PC-3 (cell line): ENCODE data around the gene GRIN2C. TPM values are rescaled to one million over a fixed set of nuclear protein-coding genes. Genes with fewer than 3 reads are reported as not detected.

ENCODE experiments used
- ATAC-seq: fragments of 200-7000 bp; cut with Tn5 transposase; 2 replicates; pipeline ENCODE4 v1.9.1; 2020; ENCODE audit warnings: mild to moderate bottlenecking, moderate library complexity
- BruUV-seq: library from RNA; stranded (reverse); fragments of 400-500 nt; replicated peaks from 2 replicates; lab custom pipeline; 2021; lab: Mats Ljungman, UMichigan
- CTCF ChIA-PET: fragments of 300-600 bp; sonication (Branson Sonifier 250); formaldehyde crosslinking; loops from one replicate; lab custom pipeline; 2022; ENCODE audit warnings: antibody characterized with exemption; lab: Charles Lee
- POLR2A ChIA-PET: fragments of 300-600 bp; sonication (Branson Sonifier 250); formaldehyde crosslinking; loops from one replicate; lab custom pipeline; 2022; ENCODE audit warnings: antibody characterized with exemption; ENCODE audit not compliant: unreplicated experiment; lab: Charles Lee
- DNase-seq: peaks from one replicate; pipeline ENCODE4 v3.0.0-alpha.2; 2015
- H2AFZ ChIP-seq: fragments of 300-600 bp; sonication (generic); 2 replicates; pipeline ENCODE4 v1.6.0; 2016; ENCODE audit warnings: antibody characterized with exemption, low read length
- H3F3A ChIP-seq: fragments of 300-600 bp; sonication (generic); one replicate; pipeline ENCODE4 v1.6.0; 2017; ENCODE audit warnings: antibody characterized with exemption, low read length, control low read depth, mild to moderate bottlenecking; ENCODE audit not compliant: unreplicated experiment
- H3K27ac ChIP-seq: fragments of 300-600 bp; sonication (generic); 2 replicates; pipeline ENCODE4 v1.5.1; 2016; ENCODE audit warnings: mild to moderate bottlenecking, low read length
- H3K27me3 ChIP-seq: fragments of 300-600 bp; sonication (generic); 2 replicates; pipeline ENCODE4 v1.6.1; 2016; ENCODE audit warnings: low read length, mixed read lengths
- H3K36me3 ChIP-seq: fragments of 300-600 bp; sonication (generic); 2 replicates; pipeline ENCODE4 v1.6.1; 2016; ENCODE audit warnings: low read depth, mixed run types, low read length, mixed read lengths
- H3K4me1 ChIP-seq: fragments of 300-600 bp; sonication (generic); 2 replicates; pipeline ENCODE4 v1.5.1; 2016; ENCODE audit warnings: low read length; ENCODE audit not compliant: insufficient read depth
- H3K4me2 ChIP-seq: fragments of 300-600 bp; sonication (generic); 2 replicates; pipeline ENCODE4 v1.6.0; 2016; ENCODE audit warnings: low read length
- H3K4me3 ChIP-seq: fragments of 300-600 bp; sonication (generic); 2 replicates; pipeline ENCODE4 v1.5.1; 2016; ENCODE audit warnings: mild to moderate bottlenecking, low read length, mixed read lengths
- H3K79me2 ChIP-seq: fragments of 300-600 bp; sonication (generic); 2 replicates; pipeline ENCODE4 v1.6.1; 2017; ENCODE audit warnings: low read length, mixed read lengths
- H3K9ac ChIP-seq: fragments of 300-600 bp; sonication (generic); 2 replicates; pipeline ENCODE4 v1.6.0; 2016; ENCODE audit warnings: mild to moderate bottlenecking, low read length
- H3K9me2 ChIP-seq: fragments of 300-600 bp; sonication (generic); replicated peaks from 2 replicates; pipeline ENCODE4 v1.6.1; 2016; ENCODE audit warnings: mixed run types, low read length, mixed read lengths
- H3K9me3 ChIP-seq: fragments of 300-600 bp; sonication (generic); 2 replicates; pipeline ENCODE4 v1.6.1; 2016; ENCODE audit warnings: low read length, mixed read lengths
- H4K20me1 ChIP-seq: fragments of 300-600 bp; sonication (generic); 2 replicates; pipeline ENCODE4 v1.6.1; 2016; ENCODE audit warnings: low read length, mixed read lengths
- EZH2 ChIP-seq: fragments of 300-600 bp; sonication (generic); IDR thresholded peaks from one replicate; pipeline ENCODE4 v1.6.1; 2017; ENCODE audit warnings: antibody characterized with exemption, mild to moderate bottlenecking, low read length; ENCODE audit not compliant: unreplicated experiment
- EZH2phosphoT487 ChIP-seq: fragments of 300-600 bp; sonication (generic); IDR thresholded peaks from 2 replicates; pipeline ENCODE4 v1.6.1; 2018; ENCODE audit warnings: mild to moderate bottlenecking, antibody characterized with exemption, low read length, borderline replicate concordance
- intact Hi-C: fragments of 100-400 bp; cut with micrococcal nuclease; formaldehyde crosslinking; loops from 2 replicates; pipeline ENCODE4 v1.9.0; 2023
- total RNA-seq: library from RNA; depleted of rRNA; stranded (reverse); fragments of >200 nt; gene quantifications from 2 replicates; pipeline ENCODE4 v1.2.3, GENCODE V29; 2014
- TF ChIP-seq, protein P1 (sequence below): fragments of 300-600 bp; sonication (generic); conservative IDR thresholded peaks from 2 replicates; pipeline ENCODE4 v1.5.1; 2017; ENCODE audit warnings: antibody characterized with exemption, low read depth, mild to moderate bottlenecking, low read length

The GRIN2C gene
- total RNA-seq, 1 experiment from 2014 or later: 0.04 TPM

- Histone ChIP-seq H2AFZ (no peak overlapping the region), H3K9ac (no peak overlapping the region), H3K27ac (no peak overlapping the region), H3K4me2 (no peak overlapping the region), H3K9me2 (no peaks in the 10 kb centered on the region), H3K4me3 (no peak overlapping the region), H3K4me1 (no peaks in the 10 kb centered on the region), H3K79me2 (no peaks in the 10 kb centered on the region), H3F3A (no peaks in the 10 kb centered on the region), H3K36me3 (no peaks in the 10 kb centered on the region), H3K27me3 (peaks cover 4% of the 10 kb centered on the region; the same call in 1 of the 2 replicates), H4K20me1 (no peaks in the 10 kb centered on the region), H3K9me3 (no peaks in the 10 kb centered on the region)
- ATAC-seq (no peak), DNase-seq (no peak)
- POLR2A ChIA-PET: interaction anchor here (0.7 kb wide), 1 partner anchor 32 kb away, joined by 3 read pairs; the partner anchor contains the start of gene FDXR
- intact Hi-C loops: no loop called here
- TF ChIP-seq, protein P1, sequence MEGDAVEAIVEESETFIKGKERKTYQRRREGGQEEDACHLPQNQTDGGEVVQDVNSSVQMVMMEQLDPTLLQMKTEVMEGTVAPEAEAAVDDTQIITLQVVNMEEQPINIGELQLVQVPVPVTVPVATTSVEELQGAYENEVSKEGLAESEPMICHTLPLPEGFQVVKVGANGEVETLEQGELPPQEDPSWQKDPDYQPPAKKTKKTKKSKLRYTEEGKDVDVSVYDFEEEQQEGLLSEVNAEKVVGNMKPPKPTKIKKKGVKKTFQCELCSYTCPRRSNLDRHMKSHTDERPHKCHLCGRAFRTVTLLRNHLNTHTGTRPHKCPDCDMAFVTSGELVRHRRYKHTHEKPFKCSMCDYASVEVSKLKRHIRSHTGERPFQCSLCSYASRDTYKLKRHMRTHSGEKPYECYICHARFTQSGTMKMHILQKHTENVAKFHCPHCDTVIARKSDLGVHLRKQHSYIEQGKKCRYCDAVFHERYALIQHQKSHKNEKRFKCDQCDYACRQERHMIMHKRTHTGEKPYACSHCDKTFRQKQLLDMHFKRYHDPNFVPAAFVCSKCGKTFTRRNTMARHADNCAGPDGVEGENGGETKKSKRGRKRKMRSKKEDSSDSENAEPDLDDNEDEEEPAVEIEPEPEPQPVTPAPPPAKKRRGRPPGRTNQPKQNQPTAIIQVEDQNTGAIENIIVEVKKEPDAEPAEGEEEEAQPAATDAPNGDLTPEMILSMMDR: no peak
- TF ChIP-seq EZH2 (no peak), EZH2phosphoT487 (no peak)
- BruUV-seq: no TSS peak
- CTCF ChIA-PET: interaction anchor here (0.7 kb wide), 1 partner anchor 32 kb away, joined by 3 read pairs; no protein-coding TSS in a partner anchor
These were observed 45.2 kb upstream of the GRIN2C start for GRCh38 chr17:74904687-74905409.

DNA sequence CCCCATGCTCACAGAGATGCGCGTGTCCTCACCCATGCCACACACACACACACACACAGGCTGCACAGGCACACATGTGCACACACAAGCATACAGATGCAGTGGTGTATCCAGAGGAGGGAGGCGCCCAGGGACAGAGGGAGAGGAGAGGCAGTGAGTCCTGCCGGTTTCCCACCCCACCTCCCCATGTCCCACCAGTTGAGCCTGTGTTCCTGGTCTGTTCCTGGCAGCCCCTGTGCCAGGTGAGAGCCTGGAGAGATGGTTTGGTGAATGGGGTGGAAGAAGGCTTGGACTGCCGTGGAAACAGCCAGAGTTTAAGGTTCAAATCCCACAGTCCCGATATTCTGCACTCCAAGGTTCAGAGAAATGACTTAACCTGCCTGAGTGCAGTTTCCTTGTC, 44.0 kb upstream of the GRIN2C start:
- H2AFZ ChIP-seq: no peak overlapping the region
- intact Hi-C loops: no loop called here
- no peak overlapping the region for H3K4me3 ChIP-seq
- no peak overlapping the region for H3K27ac ChIP-seq
- no peaks in the 10 kb centered on the region for H4K20me1 ChIP-seq
- H3K9ac ChIP-seq: no peak overlapping the region
- no peaks in the 10 kb centered on the region for H3F3A ChIP-seq
- DNase-seq (no peak), ATAC-seq (no peak)
- H3K27me3 ChIP-seq: peaks cover 4% of the 10 kb centered on the region; the same call in 1 of the 2 replicates
- H3K36me3 ChIP-seq: no peaks in the 10 kb centered on the region
- H3K4me2 ChIP-seq: no peak overlapping the region
- no TSS peak for BruUV-seq
- H3K9me2 ChIP-seq: no peaks in the 10 kb centered on the region
- POLR2A ChIA-PET: no interaction called here
- no peaks in the 10 kb centered on the region for H3K9me3 ChIP-seq
- no peaks in the 10 kb centered on the region for H3K79me2 ChIP-seq
- H3K4me1 ChIP-seq: no peaks in the 10 kb centered on the region
- no peak for TF ChIP-seq EZH2
- TF ChIP-seq EZH2phosphoT487: no peak
- TF ChIP-seq, protein P1: no peak
- CTCF ChIA-PET: no interaction called here

DNA sequence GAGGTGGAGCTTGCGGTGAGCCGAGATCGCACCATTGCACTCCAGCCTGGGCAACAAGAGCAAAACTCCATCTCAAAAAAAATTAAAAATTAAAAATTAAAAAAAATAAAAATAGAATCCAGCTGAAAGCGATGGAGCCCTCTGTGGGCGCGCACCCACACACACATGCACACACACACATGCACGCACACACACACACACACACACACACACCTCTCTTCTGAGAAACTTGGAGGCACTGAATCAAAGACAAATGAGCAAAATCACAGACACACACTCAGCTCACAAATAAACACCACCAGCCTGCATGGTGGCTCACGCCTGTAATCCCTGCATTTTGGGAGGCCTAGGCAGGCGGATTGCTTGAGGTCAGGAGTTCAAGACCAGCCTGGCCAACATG, 43.3 kb upstream of the GRIN2C start:
- H4K20me1 ChIP-seq: no peaks in the 10 kb centered on the region
- H3K36me3 ChIP-seq: no peaks in the 10 kb centered on the region
- DNase-seq (no peak), ATAC-seq (no peak)
- H3K79me2 ChIP-seq: no peaks in the 10 kb centered on the region
- H3K9me3 ChIP-seq: no peaks in the 10 kb centered on the region
- H3K9me2 ChIP-seq: no peaks in the 10 kb centered on the region
- intact Hi-C loops: no loop called here
- no peak overlapping the region for H3K4me2 ChIP-seq
- POLR2A ChIA-PET: interaction anchor here (0.6 kb wide), 1 partner anchor 30 kb away, joined by 4 read pairs; the partner anchor contains the start of gene FDXR
- H3K9ac ChIP-seq: no peak overlapping the region
- H3K27ac ChIP-seq: no peak overlapping the region
- H3K4me1 ChIP-seq: no peaks in the 10 kb centered on the region
- CTCF ChIA-PET: no interaction called here
- H3K4me3 ChIP-seq: no peak overlapping the region
- TF ChIP-seq, protein P1: no peak
- no peak for TF ChIP-seq EZH2phosphoT487
- TF ChIP-seq EZH2: no peak
- H3K27me3 ChIP-seq: peaks cover 4% of the 10 kb centered on the region; the same call in 1 of the 2 replicates
- no peaks in the 10 kb centered on the region for H3F3A ChIP-seq
- BruUV-seq: no TSS peak
- no peak overlapping the region for H2AFZ ChIP-seq
